A673 (cell line): Measurements from ENCODE around the gene CYP46A1.

Source experiments
- EZH2 ChIP-seq: fragments of 200-600 bp; sonication (generic); IDR thresholded peaks from 2 replicates; pipeline ENCODE4 v1.6.1; 2017; ENCODE audit warnings: borderline replicate concordance, low read depth, mild to moderate bottlenecking, mixed read lengths, antibody characterized with exemption, low read length; ENCODE audit not compliant: poor library complexity, severe bottlenecking
- TF ChIP-seq, protein P1 (sequence below): fragments of 300-800, 200-600 bp; sonication (generic); conservative IDR thresholded peaks from 2 replicates; pipeline ENCODE4 v1.5.1; 2017; ENCODE audit warnings: low read depth, mild to moderate bottlenecking, antibody characterized with exemption, low read length, moderate library complexity, mixed read lengths

DNA sequence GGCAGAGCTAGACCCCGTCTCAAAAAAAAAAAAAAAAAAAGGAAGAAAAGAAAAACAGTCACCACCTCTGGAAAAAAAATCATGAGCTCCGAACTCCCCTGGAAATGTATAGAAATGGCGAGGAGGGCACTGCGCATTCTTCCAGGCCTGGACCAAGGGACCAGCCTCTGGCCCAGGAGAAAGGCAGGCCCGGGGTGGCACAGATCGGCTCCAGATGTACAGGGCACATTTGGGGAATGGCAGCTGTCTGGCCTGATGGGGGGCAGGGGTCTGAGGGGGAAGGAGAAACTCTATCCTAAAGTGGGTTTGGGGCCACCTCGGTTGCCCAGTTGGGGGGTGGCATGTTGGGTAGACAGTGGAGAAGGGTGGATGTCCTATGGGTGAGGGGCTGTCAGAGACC lies 63.1 kb downstream of the CYP46A1 start:
- TF ChIP-seq, protein P1, sequence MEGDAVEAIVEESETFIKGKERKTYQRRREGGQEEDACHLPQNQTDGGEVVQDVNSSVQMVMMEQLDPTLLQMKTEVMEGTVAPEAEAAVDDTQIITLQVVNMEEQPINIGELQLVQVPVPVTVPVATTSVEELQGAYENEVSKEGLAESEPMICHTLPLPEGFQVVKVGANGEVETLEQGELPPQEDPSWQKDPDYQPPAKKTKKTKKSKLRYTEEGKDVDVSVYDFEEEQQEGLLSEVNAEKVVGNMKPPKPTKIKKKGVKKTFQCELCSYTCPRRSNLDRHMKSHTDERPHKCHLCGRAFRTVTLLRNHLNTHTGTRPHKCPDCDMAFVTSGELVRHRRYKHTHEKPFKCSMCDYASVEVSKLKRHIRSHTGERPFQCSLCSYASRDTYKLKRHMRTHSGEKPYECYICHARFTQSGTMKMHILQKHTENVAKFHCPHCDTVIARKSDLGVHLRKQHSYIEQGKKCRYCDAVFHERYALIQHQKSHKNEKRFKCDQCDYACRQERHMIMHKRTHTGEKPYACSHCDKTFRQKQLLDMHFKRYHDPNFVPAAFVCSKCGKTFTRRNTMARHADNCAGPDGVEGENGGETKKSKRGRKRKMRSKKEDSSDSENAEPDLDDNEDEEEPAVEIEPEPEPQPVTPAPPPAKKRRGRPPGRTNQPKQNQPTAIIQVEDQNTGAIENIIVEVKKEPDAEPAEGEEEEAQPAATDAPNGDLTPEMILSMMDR, result no peak
- no peak for TF ChIP-seq EZH2
